Heart right ventricle (tissue), 16 donors: ENCODE data around the gene CAMKK2. TPM values are rescaled to one million over a fixed set of nuclear protein-coding genes. Genes with fewer than 3 reads are reported as not detected.
A peak's percentile ranks its signal among the peaks of the same experiment; 100 is the strongest.
"Not testable (repeated sequence)": the region's sequence is repeated elsewhere in the genome, so short reads cannot be mapped to it uniquely, and the experiment has no call there.

Source experiments
- ATAC-seq, 8 donors: fragments of 200-7000 bp; cut with Tn5 transposase; one replicate each; pipeline ENCODE4 v1.9.1; 2020; ENCODE audit warnings: mild to moderate bottlenecking in 8 of 8, moderate library complexity in 8 of 8, moderate number of reproducible peaks in 1 of 8
- DNase-seq, 2 donors: peaks; one replicate each; pipeline ENCODE4 v3.0.0-alpha.2; 2020
- H3K27ac ChIP-seq, 10 donors: fragments of 200-600 bp; sonication (generic) in 2 of 10; one replicate each; pipeline versions ENCODE4 v1.5.0 to v1.8.0; 2020 to 2022; ENCODE audit warnings: mild to moderate bottlenecking in 3 of 10
- H3K27me3 ChIP-seq, 7 donors: fragments of 200-600 bp; one replicate each; pipeline ENCODE4 v1.8.0; 2021 to 2022; ENCODE audit warnings: mild to moderate bottlenecking in 2 of 7
- H3K36me3 ChIP-seq, 9 donors: fragments of 200-600 bp; sonication (generic) in 1 of 9; one replicate each; pipeline versions ENCODE4 v1.5.0 to v1.8.0; 2020 to 2022; ENCODE audit warnings: mild to moderate bottlenecking in 2 of 9
- H3K4me1 ChIP-seq, 9 donors: fragments of 200-600 bp; sonication (generic) in 1 of 9; one replicate each; pipeline versions ENCODE4 v1.5.0 to v1.8.0; 2020 to 2022; ENCODE audit warnings: mild to moderate bottlenecking in 4 of 9
- H3K4me3 ChIP-seq, 10 donors: fragments of 200-600 bp; sonication (generic) in 2 of 10; one replicate each; pipeline versions ENCODE4 v1.5.0 to v1.8.0; 2020 to 2022; ENCODE audit warnings: mild to moderate bottlenecking in 7 of 10, moderate library complexity in 2 of 10
- H3K9me3 ChIP-seq, 11 donors: fragments of 200-600 bp in 10 of 11; sonication (generic) in 2 of 11; one replicate each; pipeline versions ENCODE4 v1.5.0 to v1.8.0; 2013 to 2022; ENCODE audit warnings: mild to moderate bottlenecking in 2 of 11, control low read depth in 1 of 11, moderate library complexity in 1 of 11
- WGBS, 2 donors: extraction: QIAGEN DNeasy Blood & Tissue Kit; methylation state at CpG; one replicate each; pipeline ENCODE4 v1.1.7; 2013; ENCODE audit warnings: inconsistent platforms in 1 of 2; 5-methylcytosine and 5-hydroxymethylcytosine counted together
- intact Hi-C, 10 donors: fragments of 100-400 bp; cut with DNase I; formaldehyde crosslinking; loops; one replicate each; pipeline versions ENCODE4 v1.11.1 to v1.14.2; 2022
- polyA plus RNA-seq, 2 donors: library from polyadenylated mRNA; stranded (reverse); fragments of 200-250 nt; gene quantifications; one replicate each; pipeline ENCODE4 v1.2.3, GENCODE V29; 2013
- total RNA-seq, 10 donors: library from RNA; stranded (reverse); fragmentation: NEBNext Ultra II Directional in 3 of 10; extraction: Animal tissue kit (Norgen Biotek cat#: 25700) in 3 of 10; gene quantifications; one replicate each; pipeline versions ENCODE4 v1.2.1 to v1.2.4, GENCODE V29; 2021 to 2023
- TF ChIP-seq, protein P1 (sequence below), 9 donors: fragments of 200-600 bp; sonication (generic) in 2 of 9; IDR thresholded peaks; one replicate each; pipeline versions ENCODE4 v1.5.0 to v1.8.0; 2021 to 2022; ENCODE audit warnings: antibody characterized with exemption in 9 of 9, mild to moderate bottlenecking in 5 of 9, moderate library complexity in 1 of 9
- donor health status: Arrhythmogenic right ventricular cardiomyopathy.
- donor health status: ischemic (EF 13 %, LVEDD 7.1; RV severe dilation, severe dysfunction).
- donor health status: healthy with polysubstance abuse.
- donor health status: DM: no; HTN: yes; CAD: no.
- donor health status: DM: no; HTN: no; CAD: no.
- donor health status: ischemic (EF 25% LVEDD 6.9; RV normal size, moderate dysfunction).
- donor health status: ischemic (EF 25% LVEDD 5.7; RV mildly dilated, moderate dysfunction).
- donor health status: healthy.
- donor health status: DM: yes; HTN: yes; CAD: no.
- donor health status: Ischemic cardiomyopathy.
- donor health status: ischemic (EF 35%, LVEDD 5.7; RV mildly dilated, moderate dysfunction).
- donor health status: nonischemic (EF 11% LVEDD 7.7; RV severe dilation, severe dysfunction).
- donor health status: DM: yes; HTN: yes; CAD: no.
- donor health status: PGD.
- donor health status: ischemic (EF 29% LVEDD 5.4; RV normal size, mild dysfunction).
- donor health status: nonischemic (EF 23%, LVEDD 6.1; RV moderate dilation, normal function).

Gene CAMKK2
- total and polyA plus RNA-seq, 12 donors = 10.8 to 19.3 (median 15.8) TPM

DNA sequence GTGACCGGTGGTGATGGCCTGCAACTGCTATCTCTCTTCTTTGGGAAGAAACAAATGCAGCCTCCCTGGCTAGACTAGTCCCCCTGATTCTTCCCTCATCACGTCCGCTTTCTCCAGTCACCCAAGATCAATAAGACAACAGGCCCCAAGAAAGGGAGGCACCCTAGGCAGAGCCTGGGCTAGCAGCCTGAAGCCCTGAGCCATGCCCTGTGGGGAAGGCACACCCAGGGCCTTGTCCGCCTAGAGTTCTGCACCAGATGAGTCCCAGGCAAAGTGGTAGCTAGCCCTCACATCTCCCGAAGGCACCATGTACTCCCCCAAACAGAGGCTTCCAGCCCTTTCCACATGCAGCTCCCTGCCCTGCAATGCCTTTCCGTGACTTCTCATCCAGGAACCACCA lies 35.1 kb downstream of the CAMKK2 start:
- intact Hi-C loops = no loop called here
- TF ChIP-seq, protein P1, sequence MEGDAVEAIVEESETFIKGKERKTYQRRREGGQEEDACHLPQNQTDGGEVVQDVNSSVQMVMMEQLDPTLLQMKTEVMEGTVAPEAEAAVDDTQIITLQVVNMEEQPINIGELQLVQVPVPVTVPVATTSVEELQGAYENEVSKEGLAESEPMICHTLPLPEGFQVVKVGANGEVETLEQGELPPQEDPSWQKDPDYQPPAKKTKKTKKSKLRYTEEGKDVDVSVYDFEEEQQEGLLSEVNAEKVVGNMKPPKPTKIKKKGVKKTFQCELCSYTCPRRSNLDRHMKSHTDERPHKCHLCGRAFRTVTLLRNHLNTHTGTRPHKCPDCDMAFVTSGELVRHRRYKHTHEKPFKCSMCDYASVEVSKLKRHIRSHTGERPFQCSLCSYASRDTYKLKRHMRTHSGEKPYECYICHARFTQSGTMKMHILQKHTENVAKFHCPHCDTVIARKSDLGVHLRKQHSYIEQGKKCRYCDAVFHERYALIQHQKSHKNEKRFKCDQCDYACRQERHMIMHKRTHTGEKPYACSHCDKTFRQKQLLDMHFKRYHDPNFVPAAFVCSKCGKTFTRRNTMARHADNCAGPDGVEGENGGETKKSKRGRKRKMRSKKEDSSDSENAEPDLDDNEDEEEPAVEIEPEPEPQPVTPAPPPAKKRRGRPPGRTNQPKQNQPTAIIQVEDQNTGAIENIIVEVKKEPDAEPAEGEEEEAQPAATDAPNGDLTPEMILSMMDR (IDR thresholded peaks at IDR 0.05) = no peak
- WGBS, 2 donors = 85 to 89% methylated on average over 6 of the region's 6 CpGs
- Histone ChIP-seq H3K9me3 (no peaks in the 10 kb centered on the region), H3K27ac (no peak overlapping the region), H3K4me1 (no peaks in the 10 kb centered on the region), H3K4me3 (no peak overlapping the region), H3K27me3 (no peaks in the 10 kb centered on the region), H3K36me3 (peaks cover 0 to 99% (median 32%) of the 10 kb centered on the region in 9 donors)
- ATAC-seq (peak in 1 of 8 donors; percentile 15), DNase-seq (no peak)

DNA sequence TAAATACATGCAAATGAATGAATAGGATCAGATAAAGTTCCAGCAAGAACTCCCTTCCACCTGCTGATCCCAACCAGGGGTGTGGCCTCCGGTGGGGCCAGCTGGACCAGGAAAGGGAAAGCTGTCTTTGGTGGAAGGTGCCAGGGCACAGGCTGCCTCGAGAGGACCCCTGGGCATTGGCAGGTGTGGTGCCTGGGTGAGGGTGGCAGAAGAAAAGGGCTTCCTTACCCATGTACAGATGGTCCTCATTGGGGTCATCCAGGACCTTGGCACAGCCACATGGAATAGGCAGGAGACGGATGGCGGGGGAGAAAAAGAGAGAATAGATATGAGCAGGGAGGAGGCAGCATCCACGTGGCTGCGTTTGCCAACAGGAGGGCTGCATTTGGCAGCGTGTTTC lies 36.4 kb downstream of the CAMKK2 start:
- no peak for DNase-seq
- H3K36me3 ChIP-seq = peaks cover 0 to 98% (median 41%) of the 10 kb centered on the region in 9 donors
- WGBS, 2 donors = 90 to 91% methylated on average over 7 of the region's 7 CpGs
- no peak overlapping the region for H3K27ac ChIP-seq
- no peaks in the 10 kb centered on the region for H3K4me1 ChIP-seq
- H3K27me3 ChIP-seq = no peaks in the 10 kb centered on the region
- no peak overlapping the region for H3K4me3 ChIP-seq
- H3K9me3 ChIP-seq = no peaks in the 10 kb centered on the region
- ATAC-seq = no peak
- TF ChIP-seq, protein P1 (IDR thresholded peaks at IDR 0.05) = no peak
- intact Hi-C loops = no loop called here

DNA sequence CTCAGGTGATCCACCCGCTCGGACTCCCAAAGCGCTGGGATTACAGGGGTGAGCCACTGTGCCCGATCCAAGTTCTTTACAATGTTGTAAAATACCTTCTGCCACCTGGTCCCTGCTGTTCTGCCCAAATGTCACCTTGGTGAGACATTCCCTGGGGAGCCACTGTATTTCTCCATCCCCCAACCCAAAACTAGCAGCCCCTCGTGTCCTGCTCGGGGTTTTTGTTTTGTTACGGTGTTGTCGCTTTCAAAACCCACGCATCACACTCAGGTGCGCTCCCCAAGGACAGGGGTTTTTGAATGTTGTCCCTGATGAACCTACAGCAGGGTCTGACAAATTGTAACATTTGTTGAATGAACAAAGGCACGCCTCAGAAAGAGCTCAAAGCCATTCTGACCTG lies 37.4 kb downstream of the CAMKK2 start:
- ATAC-seq (no peak), DNase-seq (no peak)
- Histone ChIP-seq H3K4me1 (no peaks in the 10 kb centered on the region), H3K9me3 (no peaks in the 10 kb centered on the region), H3K4me3 (no peak overlapping the region), H3K27me3 (no peaks in the 10 kb centered on the region), H3K27ac (no peak overlapping the region), H3K36me3 (peaks cover 0 to 97% (median 49%) of the 10 kb centered on the region in 9 donors)
- intact Hi-C loops = no loop called here
- TF ChIP-seq, protein P1 (IDR thresholded peaks at IDR 0.05) = no peak
- 97 to 98% methylated on average over 11 of the region's 11 CpGs for WGBS, 2 donors

DNA sequence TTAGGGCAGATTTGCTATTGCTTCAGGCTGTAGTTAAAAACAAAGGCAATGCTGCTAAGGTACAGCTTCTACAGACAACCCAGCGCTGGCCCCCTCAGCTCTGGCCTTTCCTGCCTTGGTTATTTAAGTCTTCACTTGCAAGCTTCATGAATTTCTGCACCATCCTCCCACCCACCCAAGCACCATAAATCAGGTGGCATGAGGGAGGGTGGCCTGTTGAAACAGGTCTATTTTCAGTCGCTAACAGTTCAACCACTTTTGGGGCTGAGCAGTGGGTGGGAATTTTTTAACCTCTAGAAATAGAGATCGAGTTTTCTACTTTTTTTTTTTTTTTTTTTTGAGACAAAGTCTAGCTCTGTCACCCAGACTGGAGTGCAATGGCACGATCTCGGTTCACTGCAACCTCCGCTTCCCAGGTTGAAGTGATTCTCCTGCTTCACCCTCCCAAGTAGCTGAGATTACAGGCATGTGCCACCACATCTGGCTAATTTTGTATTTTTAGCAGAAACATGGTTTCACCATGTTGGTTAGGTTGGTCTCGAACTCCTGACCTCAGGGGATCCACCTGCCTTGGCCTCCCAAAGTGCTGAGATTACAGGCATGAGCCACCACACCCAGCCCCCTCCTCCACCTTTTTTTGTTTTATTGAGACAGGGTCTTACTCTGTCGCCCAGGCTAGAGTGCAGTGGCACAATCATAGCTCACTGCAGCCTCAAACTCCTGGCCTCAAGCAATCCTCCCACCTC lies 38.6 kb downstream of the CAMKK2 start:
- ATAC-seq, DNase-seq, H3K27ac ChIP-seq, H3K27me3 ChIP-seq, H3K4me1 ChIP-seq, H3K9me3 ChIP-seq, H3K4me3 ChIP-seq, intact Hi-C loops: not testable (repeated sequence)
- 95 to 96% methylated on average over 8 of the region's 8 CpGs for WGBS, 2 donors
- peaks cover 0 to 97% (median 44%) of the 10 kb centered on the region in 9 donors for H3K36me3 ChIP-seq

DNA sequence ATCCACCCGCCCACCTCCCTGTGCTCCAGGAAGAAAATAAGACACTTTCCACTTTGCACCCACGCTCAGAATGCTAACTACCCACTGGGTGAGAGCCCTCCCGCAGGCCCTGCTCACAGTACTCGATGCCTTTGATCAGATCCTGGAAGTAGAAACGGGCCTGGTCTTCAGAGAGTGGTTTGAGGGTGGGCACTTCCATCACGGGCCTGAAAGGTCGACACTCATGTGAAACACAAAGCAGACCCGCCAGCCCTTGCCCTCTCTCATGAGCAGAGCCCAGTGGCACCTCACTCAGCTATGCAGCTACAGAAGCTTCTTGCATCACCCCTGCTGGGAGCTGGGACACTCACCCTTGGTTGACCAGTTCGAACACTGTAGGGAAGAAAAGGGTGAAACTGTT lies 41.1 kb downstream of the CAMKK2 start:
- ATAC-seq = peak in 1 of 8 donors; percentile 29
- WGBS, 2 donors = 84 to 90% methylated on average over 9 of the region's 9 CpGs
- Histone ChIP-seq H3K4me3 (no peak overlapping the region), H3K27ac (no peak overlapping the region), H3K4me1 (no peaks in the 10 kb centered on the region), H3K27me3 (no peaks in the 10 kb centered on the region), H3K9me3 (no peaks in the 10 kb centered on the region), H3K36me3 (peaks cover 0 to 97% (median 52%) of the 10 kb centered on the region in 9 donors)
- TF ChIP-seq, protein P1 (IDR thresholded peaks at IDR 0.05) = no peak
- intact Hi-C loops = loop anchor here in 1 of 10 donors (1.0 kb wide), 1 partner anchor 10 kb away; no protein-coding TSS in a partner anchor
- DNase-seq = no peak
